ENCODE measurements around the gene LRRC41. TPM values are rescaled to one million over a fixed set of nuclear protein-coding genes. Genes with fewer than 3 reads are reported as not detected.

Gene LRRC41
- total RNA-seq, 8 experiments from 2014 or later = 65.4 to 98.2 (median 85.5) TPM

DNA sequence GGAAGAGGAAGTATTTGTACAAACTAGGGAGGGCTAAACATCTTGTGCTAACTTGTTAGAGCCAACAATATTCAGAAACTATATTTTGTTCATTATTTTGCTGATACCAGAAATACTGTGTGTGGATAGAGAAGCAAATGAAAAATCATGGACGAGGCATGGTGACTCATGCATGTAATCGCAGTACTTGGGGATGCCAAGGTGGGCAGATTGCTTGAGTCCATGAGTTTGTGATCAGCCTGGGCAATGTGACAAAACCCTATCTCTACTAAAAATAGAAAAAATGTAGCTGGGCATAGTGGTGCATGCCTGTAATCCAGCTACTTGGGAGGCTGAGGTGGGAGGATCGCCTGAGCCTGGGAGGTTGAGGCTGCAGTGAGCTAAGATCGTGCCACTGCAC is 13.4 kb downstream of the LRRC41 start:
- Histone ChIP-seq H3K27ac (no peak overlapping the region), H3K4me1 (replicated peaks in 1 of 2) (no peaks in the 10 kb centered on the region), H3K4me3 (no peak overlapping the region)
- in situ Hi-C loops (cut with MboI; ENCODE audit: low pct_unique_long_range_greater_than_20kb in 2 of 9, low sequenced_read_pairs in 9 of 9, unreplicated experiment in 9 of 9) = no loop called here
- ATAC-seq (replicated peaks in 6 of 8) = no peak
- WGBS, 10 experiments = 71 to 100% (median 88%) methylated on average over 1 to 4 of the region's 4 CpGs; no CpG with 5 or more reads in 1 of the 10 experiments

- Histone ChIP-seq H3K27ac (no peak overlapping the region), H3K4me1 (replicated peaks in 1 of 2) (no peaks in the 10 kb centered on the region), H3K4me3 (no peak overlapping the region)
- WGBS, 10 experiments = 94 to 100% (median 100%) methylated on average over 2 to 5 of the region's 5 CpGs; no CpG with 5 or more reads in 5 of the 10 experiments
- ATAC-seq (replicated peaks in 6 of 8) = no peak
- in situ Hi-C loops (cut with MboI; ENCODE audit: low pct_unique_long_range_greater_than_20kb in 2 of 9, low sequenced_read_pairs in 9 of 9, unreplicated experiment in 9 of 9) = no loop called here
These were observed 14.3 kb downstream of the LRRC41 start for GRCh38 chr1:46289134-46289494.

- in situ Hi-C loops (cut with MboI; ENCODE audit: low pct_unique_long_range_greater_than_20kb in 2 of 9, low sequenced_read_pairs in 9 of 9, unreplicated experiment in 9 of 9) = no loop called here
- ATAC-seq (replicated peaks in 6 of 8) = peak in 3 of 8 experiments; percentile 35 to 57 (median 57)
- Histone ChIP-seq H3K4me1 (replicated peaks in 1 of 2) (no peaks in the 10 kb centered on the region), H3K4me3 (no peak overlapping the region), H3K27ac (no peak overlapping the region)
- 71 to 100% (median 86%) methylated on average over 1 of the region's 1 CpG; no CpG with 5 or more reads in 3 of the 10 experiments for WGBS, 10 experiments
These were observed 14.8 kb downstream of the LRRC41 start for GRCh38 chr1:46288485-46289133.

DNA sequence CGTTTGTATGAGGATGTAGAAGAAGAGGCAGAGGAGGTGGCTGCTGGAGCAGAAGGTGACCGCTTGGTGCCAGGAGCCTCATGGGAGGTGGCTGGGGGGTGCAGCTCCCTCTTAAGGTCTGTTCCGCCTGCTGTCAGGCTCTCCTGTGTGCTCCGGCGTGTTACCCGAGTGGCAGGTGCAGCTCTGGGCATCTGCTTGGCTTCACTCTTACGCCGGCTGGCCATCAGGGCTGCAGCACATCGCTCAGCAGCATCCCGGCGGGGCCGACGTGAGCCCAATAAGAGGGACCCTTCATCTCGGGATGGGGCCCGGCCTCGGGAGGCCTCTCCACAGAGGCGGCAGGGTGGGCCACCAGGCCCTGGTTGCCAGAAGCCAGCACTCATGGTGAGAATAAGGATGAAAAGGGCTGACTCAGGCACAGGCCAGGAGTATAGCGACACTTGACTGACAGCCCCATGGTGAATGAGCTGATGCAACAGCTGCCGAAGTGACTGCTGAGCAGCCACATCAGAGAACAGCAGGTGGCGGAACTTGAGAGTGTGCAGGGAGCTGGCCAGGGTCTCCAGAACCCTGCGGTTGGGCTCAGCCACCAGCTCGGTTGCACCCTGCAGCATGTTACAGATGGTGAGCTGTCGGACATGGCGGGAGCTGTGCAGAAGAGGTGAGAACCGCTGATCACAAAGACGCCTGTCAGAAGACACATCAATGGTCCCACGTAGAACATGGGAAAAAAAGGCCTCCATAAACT is 17.5 kb downstream of the LRRC41 start:
- in situ Hi-C loops (cut with MboI; ENCODE audit: low pct_unique_long_range_greater_than_20kb in 2 of 9, low sequenced_read_pairs in 9 of 9, unreplicated experiment in 9 of 9) = no loop called here
- WGBS, 10 experiments = 85 to 100% (median 89%) methylated on average over 1 to 17 of the region's 27 CpGs; no CpG with 5 or more reads in 2 of the 10 experiments
- peak in 5 of 8 experiments; percentile 82 to 95 (median 89) for ATAC-seq (replicated peaks in 6 of 8)
- Histone ChIP-seq H3K4me1 (replicated peaks in 1 of 2) (no peaks in the 10 kb centered on the region), H3K27ac (peak overlapping the region in 1 of 2 donors; percentile 45), H3K4me3 (no peak overlapping the region)

- WGBS, 10 experiments = 44 to 100% (median 87%) methylated on average over 1 to 3 of the region's 3 CpGs; no CpG with 5 or more reads in 2 of the 10 experiments
- Histone ChIP-seq H3K4me3 (no peak overlapping the region), H3K27ac (no peak overlapping the region), H3K4me1 (replicated peaks in 1 of 2) (no peaks in the 10 kb centered on the region)
- ATAC-seq (replicated peaks in 6 of 8) = peak in 1 of 8 experiments; percentile 13
- in situ Hi-C loops (cut with MboI; ENCODE audit: low pct_unique_long_range_greater_than_20kb in 2 of 9, low sequenced_read_pairs in 9 of 9, unreplicated experiment in 9 of 9) = no loop called here
These were observed 18.5 kb downstream of the LRRC41 start for GRCh38 chr1:46284597-46285564.

GRCh38 chr1:46284058-46284457 is 19.4 kb downstream of the LRRC41 start:
- Histone ChIP-seq H3K27ac (no peak overlapping the region), H3K4me1 (replicated peaks in 1 of 2) (no peaks in the 10 kb centered on the region), H3K4me3 (no peak overlapping the region)
- ATAC-seq (replicated peaks in 6 of 8) = no peak
- in situ Hi-C loops (cut with MboI; ENCODE audit: low pct_unique_long_range_greater_than_20kb in 2 of 9, low sequenced_read_pairs in 9 of 9, unreplicated experiment in 9 of 9) = no loop called here
- 60 to 100% (median 100%) methylated on average over 1 of the region's 1 CpG; no CpG with 5 or more reads in 1 of the 10 experiments for WGBS, 10 experiments

DNA sequence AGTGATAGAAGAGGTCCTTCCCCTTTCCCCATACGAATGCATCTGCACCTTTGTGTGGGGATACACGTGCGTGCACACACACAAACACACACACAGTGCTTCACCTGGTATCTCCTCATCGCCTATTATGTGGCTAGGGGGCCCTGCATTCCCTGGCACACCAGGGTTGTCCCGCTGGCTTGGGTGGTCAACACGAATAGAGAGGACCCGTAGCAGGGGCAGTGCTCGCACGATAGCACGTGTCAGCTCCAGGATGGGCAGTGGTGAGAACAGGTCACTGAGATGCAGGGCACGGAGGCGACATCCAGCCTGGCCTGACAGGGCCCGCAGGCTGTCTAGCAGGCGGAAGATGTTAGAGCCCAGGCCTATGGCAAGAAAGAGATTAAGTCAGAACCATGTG is 22.4 kb downstream of the LRRC41 start:
- 91 to 100% (median 95%) methylated on average over 3 to 14 of the region's 14 CpGs; no CpG with 5 or more reads in 4 of the 10 experiments for WGBS, 10 experiments
- H3K4me1 ChIP-seq (replicated peaks in 1 of 2) = no peaks in the 10 kb centered on the region
- in situ Hi-C loops (cut with MboI; ENCODE audit: low pct_unique_long_range_greater_than_20kb in 2 of 9, low sequenced_read_pairs in 9 of 9, unreplicated experiment in 9 of 9) = no loop called here
- H3K4me3 ChIP-seq = no peak overlapping the region
- ATAC-seq (replicated peaks in 6 of 8) = no peak
- no peak overlapping the region for H3K27ac ChIP-seq

- in situ Hi-C loops (cut with MboI; ENCODE audit: low pct_unique_long_range_greater_than_20kb in 2 of 9, low sequenced_read_pairs in 9 of 9, unreplicated experiment in 9 of 9) = no loop called here
- 89 to 100% (median 90%) methylated on average over 2 to 3 of the region's 3 CpGs; no CpG with 5 or more reads in 5 of the 10 experiments for WGBS, 10 experiments
- Histone ChIP-seq H3K4me3 (no peak overlapping the region), H3K4me1 (replicated peaks in 1 of 2) (no peaks in the 10 kb centered on the region), H3K27ac (no peak overlapping the region)
- ATAC-seq (replicated peaks in 6 of 8) = no peak
These were observed 23.3 kb downstream of the LRRC41 start for GRCh38 chr1:46280092-46280491.

DNA sequence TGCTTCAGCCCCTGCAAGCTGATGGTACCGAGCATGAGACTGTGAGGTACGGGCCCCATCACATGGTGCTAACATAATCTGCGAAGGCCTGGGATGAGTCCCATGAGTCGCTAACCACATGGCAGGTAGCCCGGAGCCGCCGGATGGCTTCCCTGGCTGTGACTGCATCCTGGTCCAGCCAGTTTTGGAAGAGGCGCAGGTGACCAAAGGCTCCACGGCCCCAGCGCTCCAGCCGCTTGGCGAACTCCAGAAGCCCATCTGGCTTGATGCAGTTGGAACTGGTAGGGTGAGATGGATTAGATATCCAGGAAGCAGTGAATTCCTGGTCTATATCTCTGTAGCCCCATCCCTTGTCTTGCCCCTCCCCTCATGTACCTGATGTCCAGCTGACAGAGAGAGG is 24.6 kb downstream of the LRRC41 start:
- H3K4me1 ChIP-seq (replicated peaks in 1 of 2) = no peaks in the 10 kb centered on the region
- ATAC-seq (replicated peaks in 6 of 8) = peak in 5 of 8 experiments; percentile 19 to 39 (median 33)
- WGBS, 10 experiments = 80 to 100% (median 97%) methylated on average over 1 to 12 of the region's 12 CpGs; no CpG with 5 or more reads in 2 of the 10 experiments
- H3K4me3 ChIP-seq = no peak overlapping the region
- in situ Hi-C loops (cut with MboI; ENCODE audit: low pct_unique_long_range_greater_than_20kb in 2 of 9, low sequenced_read_pairs in 9 of 9, unreplicated experiment in 9 of 9) = no loop called here
- H3K27ac ChIP-seq = no peak overlapping the region

GRCh38 chr1:46277658-46278373 is 25.6 kb downstream of the LRRC41 start:
- 67 to 100% (median 94%) methylated on average over 2 to 11 of the region's 14 CpGs; no CpG with 5 or more reads in 2 of the 10 experiments for WGBS, 10 experiments
- H3K4me3 ChIP-seq = no peak overlapping the region
- ATAC-seq (replicated peaks in 6 of 8) = peak in 4 of 8 experiments; percentile 16 to 32 (median 25)
- H3K4me1 ChIP-seq (replicated peaks in 1 of 2) = no peaks in the 10 kb centered on the region
- H3K27ac ChIP-seq = no peak overlapping the region
- in situ Hi-C loops (cut with MboI; ENCODE audit: low pct_unique_long_range_greater_than_20kb in 2 of 9, low sequenced_read_pairs in 9 of 9, unreplicated experiment in 9 of 9) = no loop called here

GRCh38 chr1:46275030-46275337 is 28.4 kb downstream of the LRRC41 start:
- Histone ChIP-seq H3K27ac (no peak overlapping the region), H3K4me1 (replicated peaks in 1 of 2) (no peaks in the 10 kb centered on the region), H3K4me3 (no peak overlapping the region)
- 87 to 100% (median 98%) methylated on average over 2 to 6 of the region's 6 CpGs for WGBS, 10 experiments
- no peak for ATAC-seq (replicated peaks in 6 of 8)
- in situ Hi-C loops (cut with MboI; ENCODE audit: low pct_unique_long_range_greater_than_20kb in 2 of 9, low sequenced_read_pairs in 9 of 9, unreplicated experiment in 9 of 9) = no loop called here

DNA sequence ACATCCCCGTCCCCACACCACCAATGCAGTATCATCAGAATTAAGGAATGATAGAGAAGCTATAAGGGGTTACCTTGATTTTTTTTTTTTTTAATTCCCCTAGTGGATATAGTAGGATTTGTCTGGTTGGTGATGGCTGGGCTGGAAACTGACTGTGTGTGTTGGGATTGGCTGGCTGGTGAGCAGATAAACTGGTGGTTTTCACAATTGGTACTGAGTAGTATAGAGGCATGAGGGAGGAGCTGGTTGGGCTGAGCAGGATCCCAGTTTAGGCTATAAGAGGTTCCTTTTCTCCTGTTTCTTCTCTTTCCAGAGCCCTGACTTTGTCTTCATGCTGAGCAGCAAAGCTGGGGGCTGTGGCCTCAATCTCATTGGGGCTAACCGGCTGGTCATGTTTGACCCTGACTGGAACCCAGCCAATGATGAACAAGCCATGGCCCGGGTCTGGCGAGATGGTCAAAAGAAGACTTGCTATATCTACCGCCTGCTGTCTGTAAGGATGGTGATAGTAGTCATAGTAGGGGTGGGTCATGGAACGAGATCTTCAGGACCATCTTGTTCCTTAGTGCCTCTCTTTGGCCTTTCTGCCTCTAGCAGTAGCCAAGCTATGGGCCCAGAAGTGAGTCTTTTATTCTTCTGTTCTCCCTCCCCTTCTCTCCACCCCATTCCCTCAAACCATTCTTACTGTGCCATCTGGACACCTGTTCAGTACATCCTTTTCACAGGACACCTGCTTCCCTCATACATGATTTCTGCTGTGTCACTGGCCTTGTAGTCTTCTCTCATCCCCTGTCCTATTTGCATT is 29.0 kb downstream of the LRRC41 start:
- 86 to 100% (median 100%) methylated on average over 1 to 6 of the region's 6 CpGs; no CpG with 5 or more reads in 1 of the 10 experiments for WGBS, 10 experiments

More for the DNA sequence above, 29.0 kb downstream of the LRRC41 start:
- no peak overlapping the region for H3K27ac ChIP-seq
- ATAC-seq (replicated peaks in 6 of 8) = peak in 2 of 8 experiments; percentile 12 to 28
- H3K4me1 ChIP-seq (replicated peaks in 1 of 2) = no peaks in the 10 kb centered on the region
- in situ Hi-C loops (cut with MboI; ENCODE audit: low pct_unique_long_range_greater_than_20kb in 2 of 9, low sequenced_read_pairs in 9 of 9, unreplicated experiment in 9 of 9) = no loop called here
- H3K4me3 ChIP-seq = no peak overlapping the region
